Fibroblast of mammary gland (primary cell): ENCODE measurements around the gene TAP2.

Experiments
- DNase-seq: peaks from one replicate; pipeline ENCODE4 v3.0.0-alpha.2; 2010; ENCODE audit warnings: low read depth
- H3K4me3 ChIP-seq: 2 replicates; pipeline ENCODE4 v1.5.1; 2011; ENCODE audit warnings: low read depth, mild to moderate bottlenecking, low read length, moderate library complexity; ENCODE audit not compliant: control insufficient read depth
- TF ChIP-seq, protein P1 (sequence below): conservative IDR thresholded peaks from 2 replicates; pipeline ENCODE4 v1.5.1; 2011; ENCODE audit warnings: low read depth, low read length, inconsistent platforms; ENCODE audit not compliant: control insufficient read depth, insufficient read depth

The TAP2 gene

DNA sequence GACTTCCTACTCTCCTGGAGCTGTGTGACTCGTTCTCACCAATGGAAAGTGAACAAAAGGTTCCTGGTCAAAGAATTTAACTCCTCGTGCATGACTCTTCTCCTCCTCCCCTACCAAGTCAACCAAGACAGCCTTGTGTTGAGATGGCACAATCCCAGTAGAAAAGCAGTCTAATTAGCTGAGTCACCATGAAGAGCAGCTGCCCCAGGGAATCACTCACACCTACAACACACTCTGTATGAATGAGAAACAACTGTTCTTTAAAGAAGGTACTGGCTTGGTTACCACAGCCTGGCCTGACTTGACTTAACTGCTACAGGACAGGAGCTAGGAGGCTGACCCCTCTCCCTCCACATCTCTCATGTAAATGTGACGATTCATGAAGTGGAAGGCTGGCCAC is 18.8 kb downstream of the TAP2 start:
- peak; percentile 94 for DNase-seq

DNA sequence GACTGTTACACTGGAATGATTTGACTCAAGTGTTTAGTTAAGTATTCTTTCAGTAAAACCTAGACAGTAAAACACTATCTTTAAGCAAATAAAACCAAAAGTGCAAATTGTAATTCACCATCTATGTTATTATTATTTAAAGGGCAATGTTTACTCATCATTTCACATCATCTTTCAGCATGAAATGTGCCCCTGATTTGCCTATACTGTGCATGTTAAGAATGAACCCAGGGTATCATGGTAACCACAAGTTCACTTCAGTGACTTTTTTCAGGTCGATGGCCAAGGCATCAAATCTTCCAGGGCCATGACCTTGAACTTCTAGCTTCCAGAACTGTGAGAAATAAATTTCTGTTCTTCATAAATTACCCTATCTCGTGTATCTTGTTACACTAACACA is 19.7 kb downstream of the TAP2 start:
- DNase-seq: no peak

More for the DNA sequence above, 18.8 kb downstream of the TAP2 start:
- H3K4me3 ChIP-seq: no peak overlapping the region
- TF ChIP-seq, protein P1, sequence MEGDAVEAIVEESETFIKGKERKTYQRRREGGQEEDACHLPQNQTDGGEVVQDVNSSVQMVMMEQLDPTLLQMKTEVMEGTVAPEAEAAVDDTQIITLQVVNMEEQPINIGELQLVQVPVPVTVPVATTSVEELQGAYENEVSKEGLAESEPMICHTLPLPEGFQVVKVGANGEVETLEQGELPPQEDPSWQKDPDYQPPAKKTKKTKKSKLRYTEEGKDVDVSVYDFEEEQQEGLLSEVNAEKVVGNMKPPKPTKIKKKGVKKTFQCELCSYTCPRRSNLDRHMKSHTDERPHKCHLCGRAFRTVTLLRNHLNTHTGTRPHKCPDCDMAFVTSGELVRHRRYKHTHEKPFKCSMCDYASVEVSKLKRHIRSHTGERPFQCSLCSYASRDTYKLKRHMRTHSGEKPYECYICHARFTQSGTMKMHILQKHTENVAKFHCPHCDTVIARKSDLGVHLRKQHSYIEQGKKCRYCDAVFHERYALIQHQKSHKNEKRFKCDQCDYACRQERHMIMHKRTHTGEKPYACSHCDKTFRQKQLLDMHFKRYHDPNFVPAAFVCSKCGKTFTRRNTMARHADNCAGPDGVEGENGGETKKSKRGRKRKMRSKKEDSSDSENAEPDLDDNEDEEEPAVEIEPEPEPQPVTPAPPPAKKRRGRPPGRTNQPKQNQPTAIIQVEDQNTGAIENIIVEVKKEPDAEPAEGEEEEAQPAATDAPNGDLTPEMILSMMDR: no peak

DNA sequence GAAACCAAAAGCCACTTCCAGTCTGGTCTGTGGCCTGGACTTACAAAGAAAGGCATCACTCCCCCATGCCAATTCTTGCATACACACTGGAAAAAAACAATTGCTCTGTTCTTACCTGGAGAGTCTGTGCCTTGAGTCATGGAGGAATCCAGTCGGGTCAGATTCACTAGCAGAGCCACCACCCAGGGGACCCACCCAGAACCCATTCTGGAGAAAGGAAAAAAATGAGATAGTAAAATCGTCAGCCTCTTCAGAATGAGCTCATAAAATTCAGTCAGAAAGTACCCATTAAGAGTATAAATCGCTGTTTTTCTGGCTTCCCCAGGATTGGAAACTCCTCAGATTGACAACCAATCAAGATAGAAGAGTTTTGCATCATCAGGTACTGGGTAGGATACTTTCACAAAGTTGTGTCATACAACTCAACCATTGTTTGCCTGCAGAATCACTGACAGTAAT is 21.8 kb downstream of the TAP2 start, which contains the start of gene HLA-DOB:
Gene HLA-DOB (minus strand): TSS at position 257 of the 459 bp plus-strand sequence. CDS start 51 bp downstream, at position 206.
- peak; percentile 38 for DNase-seq

More for the DNA sequence above, 19.7 kb downstream of the TAP2 start:
- TF ChIP-seq, protein P1: no peak
- no peak overlapping the region for H3K4me3 ChIP-seq

DNA sequence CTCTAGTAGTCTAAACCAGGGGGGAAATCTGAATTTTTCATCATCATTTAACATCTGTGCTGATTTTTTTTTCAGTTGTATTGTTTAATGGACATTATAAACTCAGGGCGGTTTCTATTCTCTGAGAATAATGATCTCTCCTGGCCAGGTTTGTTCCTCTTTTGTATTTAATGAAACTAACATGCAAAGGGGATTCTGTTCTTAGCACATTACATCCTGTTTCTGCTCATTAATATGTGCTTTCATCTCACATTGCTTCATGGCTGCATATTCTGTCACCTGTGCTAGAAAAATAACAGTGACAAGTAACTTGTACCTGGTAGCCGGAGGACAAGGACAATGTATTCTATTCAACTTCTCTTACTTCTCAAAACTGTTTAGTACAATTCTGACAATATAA is 22.5 kb downstream of the TAP2 start:
- no peak overlapping the region for H3K4me3 ChIP-seq
- DNase-seq: no peak
- TF ChIP-seq, protein P1: no peak

More for the DNA sequence above, 21.8 kb downstream of the TAP2 start, which contains the start of gene HLA-DOB:
- H3K4me3 ChIP-seq: no peak within 1 kb of the TSS
- TF ChIP-seq, protein P1: no peak

DNA sequence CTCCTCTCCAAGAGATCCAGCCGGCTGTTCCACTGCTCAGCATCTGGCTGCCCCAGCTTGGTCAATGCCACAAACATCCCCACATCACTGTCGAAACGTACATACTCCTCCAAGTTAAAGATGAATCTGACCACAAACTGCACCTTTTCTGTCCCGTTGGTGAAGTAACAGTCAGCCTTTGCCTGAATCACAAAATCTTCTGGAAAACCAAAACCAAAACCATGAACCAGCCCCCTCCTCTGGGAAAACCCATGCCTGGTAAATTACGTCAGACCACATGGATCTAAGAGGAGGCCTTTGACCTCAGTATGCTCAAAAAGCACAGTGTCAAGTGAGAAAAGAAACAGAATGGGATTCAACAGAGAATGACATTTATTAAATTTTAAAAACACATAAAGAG is 23.4 kb downstream of the TAP2 start:
- H3K4me3 ChIP-seq: no peak overlapping the region
- DNase-seq: peak; percentile 91
- TF ChIP-seq, protein P1: no peak

DNA sequence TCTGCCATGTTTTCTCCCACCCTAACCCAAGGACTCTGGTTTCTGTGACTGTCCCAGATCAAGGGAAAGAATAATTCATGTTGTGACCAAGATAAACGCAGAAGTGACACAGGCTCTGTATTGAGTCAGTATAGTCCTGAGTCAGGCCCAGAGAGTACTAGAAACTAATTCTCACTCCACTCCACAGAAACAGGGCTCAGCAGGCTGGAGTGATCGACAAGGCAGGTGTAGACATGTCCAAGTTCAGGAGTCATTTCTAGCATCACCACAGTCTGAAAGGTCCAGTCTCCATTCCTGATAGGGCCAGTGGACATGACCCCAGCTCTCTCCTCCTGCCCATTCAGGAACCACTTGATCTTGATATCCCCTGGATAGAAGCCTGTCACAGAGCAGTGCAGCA is 24.4 kb downstream of the TAP2 start:
- H3K4me3 ChIP-seq: no peak overlapping the region
- DNase-seq: no peak
- TF ChIP-seq, protein P1: no peak

DNA sequence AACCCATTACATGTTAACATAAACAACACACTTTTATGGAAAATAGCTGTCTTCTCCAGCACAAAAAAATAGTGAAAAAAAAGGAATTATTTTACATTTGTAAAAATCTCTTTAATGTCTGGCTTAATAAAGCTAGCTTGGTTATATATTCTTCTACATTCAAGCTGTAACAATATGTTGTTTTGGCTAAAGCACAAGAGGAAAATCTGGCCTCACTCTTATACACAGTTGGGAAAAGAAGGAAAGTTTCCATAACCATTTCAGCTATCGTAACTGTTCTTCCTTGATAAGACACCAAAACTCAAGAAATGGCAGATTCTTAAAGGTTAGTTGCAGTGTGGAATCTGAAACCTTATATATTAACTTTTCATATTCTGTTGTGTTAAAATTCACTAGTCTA is 29.4 kb downstream of the TAP2 start:
- no peak for DNase-seq
- H3K4me3 ChIP-seq: no peak overlapping the region
- TF ChIP-seq, protein P1: no peak
